HK-2 (cell line): ENCODE measurements around the gene DLX3.

Experiments
- DNase-seq: peaks from one replicate; pipeline ENCODE4 v3.0.0-alpha.2; 2018; ENCODE audit not compliant: unreplicated experiment

Gene DLX3

GRCh38 chr17:49957350-49957749 lies 37.7 kb downstream of the DLX3 start:
- no peak for DNase-seq

- no peak for DNase-seq
Measured at GRCh38 chr17:49956780-49957179, 38.2 kb downstream of the DLX3 start.

DNA sequence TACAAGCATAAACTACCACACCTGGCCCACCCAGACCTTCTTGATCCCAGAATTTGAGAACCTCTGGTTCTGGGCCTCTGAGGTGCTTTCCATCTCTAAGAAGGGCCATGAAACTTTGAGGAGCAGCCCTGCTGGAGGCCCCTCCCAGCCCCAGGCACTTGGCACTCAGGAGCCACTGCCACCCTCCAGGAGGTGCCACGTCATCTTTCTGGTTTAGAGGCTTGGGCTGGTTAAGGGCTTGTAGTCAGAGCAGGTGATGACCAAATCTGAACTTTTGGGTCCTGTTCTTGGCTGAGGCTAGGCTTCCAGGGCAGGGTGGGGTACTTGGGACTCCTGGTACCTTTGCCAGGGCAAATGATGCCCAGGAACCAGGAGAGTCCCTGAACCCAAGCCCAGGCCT lies 39.9 kb downstream of the DLX3 start:
- DNase-seq: no peak

GRCh38 chr17:49952912-49953497 lies 42.0 kb downstream of the DLX3 start:
- no peak for DNase-seq

DNA sequence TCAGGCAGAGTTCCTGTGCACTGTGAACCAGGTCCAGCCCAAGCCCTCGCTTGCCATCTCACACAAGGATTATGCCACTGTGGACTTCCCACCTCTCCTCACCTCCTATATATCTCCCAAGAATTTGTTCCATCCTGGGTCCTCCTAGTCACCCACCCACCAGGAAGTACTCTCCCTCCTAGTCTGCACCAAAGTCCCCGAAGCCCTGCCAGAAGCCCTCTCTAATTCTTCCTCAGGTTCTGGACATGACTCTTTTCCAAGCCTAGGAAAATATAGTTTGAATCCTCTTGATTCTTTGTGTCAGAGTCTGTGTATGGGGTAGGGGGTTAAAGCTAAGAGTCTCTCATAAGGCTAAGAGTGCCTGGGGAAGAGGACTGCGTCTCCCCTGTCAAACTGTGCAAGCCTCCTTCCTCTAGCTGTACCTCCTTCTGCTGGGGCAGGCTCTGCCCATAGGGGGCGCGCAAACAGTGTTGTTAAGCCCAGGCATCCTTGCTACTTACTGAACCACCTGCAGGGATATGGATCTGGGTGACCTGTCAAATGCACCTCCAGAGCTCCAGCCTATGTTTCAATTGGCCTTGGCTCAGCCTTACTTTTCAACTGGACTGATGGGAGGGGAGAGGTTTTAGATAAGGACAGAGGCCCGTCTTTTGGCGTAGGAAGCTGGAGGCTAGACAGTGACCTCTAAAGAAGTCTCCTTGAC lies 42.7 kb downstream of the DLX3 start:
- DNase-seq: peak; percentile 78

- no peak for DNase-seq
Measured at GRCh38 chr17:49951362-49952082, 43.5 kb downstream of the DLX3 start.

GRCh38 chr17:49949634-49950033 lies 45.4 kb downstream of the DLX3 start:
- no peak for DNase-seq

- DNase-seq: no peak
Measured at GRCh38 chr17:49946964-49947584, 48.0 kb downstream of the DLX3 start.

GRCh38 chr17:49946208-49946607 lies 48.8 kb downstream of the DLX3 start:
- no peak for DNase-seq

DNA sequence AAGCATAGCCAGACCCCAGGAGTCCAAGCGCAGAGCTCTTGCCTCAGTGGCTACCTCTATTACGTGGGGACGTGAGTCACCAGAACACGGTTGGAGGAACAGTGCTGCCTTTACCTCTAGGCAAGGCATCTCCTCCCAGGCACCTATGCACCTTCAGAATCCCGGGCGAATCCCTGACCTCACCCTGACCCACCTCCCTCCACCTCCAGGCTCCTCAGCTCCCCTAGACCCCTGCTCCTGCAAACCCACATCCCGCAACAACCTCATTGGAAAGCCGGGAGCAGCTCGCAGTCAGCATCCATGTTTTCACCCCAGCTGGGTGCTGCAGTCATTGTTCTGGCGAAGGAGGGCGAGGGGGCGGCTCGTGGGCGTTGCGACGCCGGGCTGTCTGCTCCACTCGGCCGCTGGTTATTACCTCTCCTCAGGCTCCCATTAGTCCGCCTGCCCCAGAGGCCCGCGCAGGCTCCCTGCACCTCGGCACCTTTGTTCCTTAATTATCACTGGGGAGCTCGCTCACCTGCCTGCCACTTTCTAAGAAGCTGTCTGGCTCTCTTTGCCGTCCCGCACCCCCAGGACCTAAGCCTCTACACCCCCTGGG lies 50.7 kb downstream of the DLX3 start:
- no peak for DNase-seq

DNA sequence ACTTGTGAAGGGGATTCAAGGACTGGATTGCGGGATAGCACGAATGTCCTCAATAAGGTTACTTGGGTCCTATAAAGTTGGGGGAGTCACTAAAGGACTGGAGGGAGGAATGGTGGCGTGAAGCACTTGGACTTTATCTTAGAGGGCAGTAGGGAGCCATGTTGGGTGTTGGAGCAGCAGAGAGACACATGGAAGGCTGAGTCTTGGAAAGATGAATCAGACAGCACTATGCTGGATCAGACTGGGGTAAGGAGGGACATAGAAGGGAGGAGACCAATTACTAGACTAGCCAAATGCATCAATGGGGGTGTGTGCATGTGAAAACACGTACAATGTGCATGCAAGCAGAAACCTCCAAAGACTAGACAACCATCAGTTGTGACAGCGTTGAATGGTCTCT lies 52.1 kb downstream of the DLX3 start:
- DNase-seq: no peak

GRCh38 chr17:49941427-49941826 lies 53.6 kb downstream of the DLX3 start:
- no peak for DNase-seq
